ENCODE results near the gene TEX10. TPM values are rescaled to one million over a fixed set of nuclear protein-coding genes. Genes with fewer than 3 reads are reported as not detected.

TEX10 gene
- polyA plus RNA-seq, 1 of the 3 experiments (the other 2 are of a cell fraction): 12.7 TPM

- Histone ChIP-seq H3K4me2 (no peak overlapping the region), H3K27me3 (ENCODE audit: insufficient read depth) (no peaks in the 10 kb centered on the region), H2AFZ (ENCODE audit: low read depth) (no peak overlapping the region), H3K9ac (no peak overlapping the region), H4K20me1 (ENCODE audit: insufficient read depth) (0 out of 2 replicates have a peak, but pooled peaks cover 3% of the 10 kb centered on the region), H3K9me3 (no peaks in the 10 kb centered on the region), H3K79me2 (ENCODE audit: insufficient read depth) (peaks cover 76% of the 10 kb centered on the region), H3K4me3 (ENCODE audit: low read depth in 2 of 2, low read length in 1 of 2) (no peak overlapping the region), H3K9me2 (no peaks in the 10 kb centered on the region), H3K36me3 (replicated peaks in 1 of 2; ENCODE audit: control insufficient read depth in 1 of 2, insufficient read depth in 2 of 2, low read length in 1 of 2) (peaks cover 55 to 85% of the 10 kb centered on the region in 2 experiments), H3K27ac (ENCODE audit: low read depth in 2 of 2, low read length in 1 of 2) (no peak overlapping the region), H3K4me1 (ENCODE audit: control insufficient read depth in 1 of 2, insufficient read depth in 2 of 2, low read depth in 1 of 2, low read length in 1 of 2) (no peaks in the 10 kb centered on the region; a peak in 1 of 4 replicates), H3F3A (replicated peaks; ENCODE audit: insufficient read depth) (peaks cover 3% of the 10 kb centered on the region)
- CTCF ChIA-PET: no interaction called here
- DNase-seq: no peak
- WGBS (ENCODE audit: low lambda C conversion rate): 94% methylated on average over 6 of the region's 6 CpGs
- POLR2A ChIA-PET: no interaction called here
- no peak for TF ChIP-seq TEAD4 (IDR thresholded peaks at IDR 0.05; ENCODE audit: borderline replicate concordance, insufficient read depth)
- TF ChIP-seq FOXM1 (IDR thresholded peaks at IDR 0.05; ENCODE audit: low read depth): no peak
- no peak for TF ChIP-seq FOSL2 (IDR thresholded peaks at IDR 0.05; ENCODE audit: borderline replicate concordance, low read depth)
- no peak for TF ChIP-seq SIN3A (IDR thresholded peaks at IDR 0.05; ENCODE audit: borderline replicate concordance, low read depth, low read length)
- no peak for TF ChIP-seq PBX3 (IDR thresholded peaks at IDR 0.05)
- no peak for TF ChIP-seq JUND (IDR thresholded peaks at IDR 0.05)
- no peak for TF ChIP-seq USF1 (IDR thresholded peaks at IDR 0.05; ENCODE audit: borderline replicate concordance, low read depth)
- no peak for TF ChIP-seq YY1 (IDR thresholded peaks at IDR 0.05; ENCODE audit: low read depth)
- no peak for TF ChIP-seq RXRA (IDR thresholded peaks at IDR 0.05; ENCODE audit: borderline replicate concordance, low read depth)
- no peak for TF ChIP-seq SMC3 (IDR thresholded peaks at IDR 0.05; ENCODE audit: low read depth, low read length)
- TF ChIP-seq RFX5 (IDR thresholded peaks at IDR 0.05; ENCODE audit: low read length): no peak
- TF ChIP-seq REST (IDR thresholded peaks at IDR 0.05; ENCODE audit: low read depth, low read length): no peak
- no peak for TF ChIP-seq GABPA (IDR thresholded peaks at IDR 0.05; ENCODE audit: low read depth)
Observed at GRCh38 chr9:100294806-100295205, 57.9 kb downstream of the TEX10 start.

GRCh38 chr9:100294341-100294740, 58.4 kb downstream of the TEX10 start:
- TF ChIP-seq TEAD4 (IDR thresholded peaks at IDR 0.05; ENCODE audit: borderline replicate concordance, insufficient read depth) (no peak), SMC3 (IDR thresholded peaks at IDR 0.05; ENCODE audit: low read depth, low read length) (no peak), YY1 (IDR thresholded peaks at IDR 0.05; ENCODE audit: low read depth) (no peak), MEF2A (IDR thresholded peaks at IDR 0.05; ENCODE audit: borderline replicate concordance, low read depth) (no peak), TCF12 (IDR thresholded peaks at IDR 0.05) (no peak), RCOR1 (IDR thresholded peaks at IDR 0.05; ENCODE audit: low read length) (no peak), SIN3A (IDR thresholded peaks at IDR 0.05; ENCODE audit: borderline replicate concordance, low read depth, low read length) (no peak)
- Histone ChIP-seq H4K20me1 (ENCODE audit: insufficient read depth) (0 out of 2 replicates have a peak, but pooled peaks cover 3% of the 10 kb centered on the region), H3K27me3 (ENCODE audit: insufficient read depth) (no peaks in the 10 kb centered on the region), H3F3A (replicated peaks; ENCODE audit: insufficient read depth) (peaks cover 3% of the 10 kb centered on the region), H3K36me3 (replicated peaks in 1 of 2; ENCODE audit: control insufficient read depth in 1 of 2, insufficient read depth in 2 of 2, low read length in 1 of 2) (peaks cover 56 to 85% of the 10 kb centered on the region in 2 experiments), H3K4me3 (ENCODE audit: low read depth in 2 of 2, low read length in 1 of 2) (no peak overlapping the region), H3K4me2 (no peak overlapping the region), H3K27ac (ENCODE audit: low read depth in 2 of 2, low read length in 1 of 2) (no peak overlapping the region), H3K9me2 (no peaks in the 10 kb centered on the region), H3K79me2 (ENCODE audit: insufficient read depth) (peaks cover 75% of the 10 kb centered on the region), H3K9me3 (no peaks in the 10 kb centered on the region), H3K4me1 (ENCODE audit: control insufficient read depth in 1 of 2, insufficient read depth in 2 of 2, low read depth in 1 of 2, low read length in 1 of 2) (no peaks in the 10 kb centered on the region), H2AFZ (ENCODE audit: low read depth) (no peak overlapping the region), H3K9ac (no peak overlapping the region)
- WGBS (ENCODE audit: low lambda C conversion rate): 82% methylated on average over 2 of the region's 3 CpGs
- no peak for DNase-seq
- ChIA-PET POLR2A (no interaction called here), CTCF (no interaction called here)
